ENCODE data around the gene ANKRD10. TPM values are rescaled to one million over a fixed set of nuclear protein-coding genes. Genes with fewer than 3 reads are reported as not detected.

The ANKRD10 gene
- total and polyA plus RNA-seq, 2 donors from 2014 or later = 64.9 to 159 TPM

GRCh38 chr13:110942248-110942981, 27.5 kb upstream of the ANKRD10 start:
- intact Hi-C loops (cut with DNase I) = no loop called here
- no peak for TF ChIP-seq CTCF (IDR thresholded peaks at IDR 0.05; ENCODE audit: borderline replicate concordance, extremely low read depth, insufficient read depth)
- Histone ChIP-seq H3K4me3 (ENCODE audit: low read length in 3 of 3) (no peak overlapping the region), H3K9me3 (ENCODE audit: control insufficient read depth in 2 of 3, insufficient read depth in 1 of 3, low read length in 3 of 3) (no peaks in the 10 kb centered on the region), H3K27me3 (ENCODE audit: control insufficient read depth, insufficient read depth, low read length) (no peaks in the 10 kb centered on the region), H3K36me3 (ENCODE audit: control insufficient read depth in 2 of 3, insufficient read depth in 3 of 3, low read length in 3 of 3) (no peaks in the 10 kb centered on the region), H3K27ac (ENCODE audit: low read depth in 2 of 2, low read length in 2 of 2) (no peak overlapping the region), H3K4me1 (ENCODE audit: control insufficient read depth in 2 of 3, insufficient read depth in 2 of 3, low read depth in 1 of 3, low read length in 3 of 3) (no peaks in the 10 kb centered on the region), H3K9ac (ENCODE audit: low read length in 3 of 3) (no peak overlapping the region)
- FAIRE-seq (no peak), DNase-seq (no peak)

- Histone ChIP-seq H3K9me3 (ENCODE audit: control insufficient read depth in 2 of 3, insufficient read depth in 1 of 3, low read length in 3 of 3) (peaks cover 0 to 4% (median 2%) of the 10 kb centered on the region in 3 donors), H3K4me1 (ENCODE audit: control insufficient read depth in 2 of 3, insufficient read depth in 2 of 3, low read depth in 1 of 3, low read length in 3 of 3) (no peaks in the 10 kb centered on the region), H3K27ac (ENCODE audit: low read depth in 2 of 2, low read length in 2 of 2) (no peak overlapping the region), H3K9ac (ENCODE audit: low read length in 3 of 3) (no peak overlapping the region), H3K27me3 (ENCODE audit: control insufficient read depth, insufficient read depth, low read length) (no peaks in the 10 kb centered on the region), H3K4me3 (ENCODE audit: low read length in 3 of 3) (no peak overlapping the region), H3K36me3 (ENCODE audit: control insufficient read depth in 2 of 3, insufficient read depth in 3 of 3, low read length in 3 of 3) (no peaks in the 10 kb centered on the region)
- intact Hi-C loops (cut with DNase I) = no loop called here
- FAIRE-seq = no peak
- TF ChIP-seq CTCF (IDR thresholded peaks at IDR 0.05; ENCODE audit: borderline replicate concordance, extremely low read depth, insufficient read depth) = no peak
- DNase-seq = no peak
These were observed 24.0 kb upstream of the ANKRD10 start for GRCh38 chr13:110938662-110939421.

- Histone ChIP-seq H3K27me3 (ENCODE audit: control insufficient read depth, insufficient read depth, low read length) (no peaks in the 10 kb centered on the region), H3K4me1 (ENCODE audit: control insufficient read depth in 2 of 3, insufficient read depth in 2 of 3, low read depth in 1 of 3, low read length in 3 of 3) (no peaks in the 10 kb centered on the region), H3K9me3 (ENCODE audit: control insufficient read depth in 2 of 3, insufficient read depth in 1 of 3, low read length in 3 of 3) (peaks cover 0 to 15% (median 6%) of the 10 kb centered on the region in 3 donors), H3K4me3 (ENCODE audit: low read length in 3 of 3) (no peak overlapping the region), H3K9ac (ENCODE audit: low read length in 3 of 3) (no peak overlapping the region), H3K36me3 (ENCODE audit: control insufficient read depth in 2 of 3, insufficient read depth in 3 of 3, low read length in 3 of 3) (no peaks in the 10 kb centered on the region), H3K27ac (ENCODE audit: low read depth in 2 of 2, low read length in 2 of 2) (no peak overlapping the region)
- DNase-seq (no peak), FAIRE-seq (no peak)
- intact Hi-C loops (cut with DNase I) = no loop called here
- TF ChIP-seq CTCF (IDR thresholded peaks at IDR 0.05; ENCODE audit: borderline replicate concordance, extremely low read depth, insufficient read depth) = no peak
These were observed 22.8 kb upstream of the ANKRD10 start for GRCh38 chr13:110937511-110938285.
